HK-2 (cell line): Measurements from ENCODE around the gene IQGAP2.
"Not testable (repeated sequence)": the region's sequence is repeated elsewhere in the genome, so short reads cannot be mapped to it uniquely, and the experiment has no call there.

Experiments used
- DNase-seq: peaks from one replicate; pipeline ENCODE4 v3.0.0-alpha.2; 2018; ENCODE audit not compliant: unreplicated experiment

The IQGAP2 gene

GRCh38 chr5:76715736-76716455, 312.8 kb downstream of the IQGAP2 start, which contains the start of gene F2R:
Gene F2R, plus strand, starts transcription at chr5:76716126. Its CDS starts 182 bp downstream, at chr5:76716308.
- DNase-seq, result peak; percentile 42

DNA sequence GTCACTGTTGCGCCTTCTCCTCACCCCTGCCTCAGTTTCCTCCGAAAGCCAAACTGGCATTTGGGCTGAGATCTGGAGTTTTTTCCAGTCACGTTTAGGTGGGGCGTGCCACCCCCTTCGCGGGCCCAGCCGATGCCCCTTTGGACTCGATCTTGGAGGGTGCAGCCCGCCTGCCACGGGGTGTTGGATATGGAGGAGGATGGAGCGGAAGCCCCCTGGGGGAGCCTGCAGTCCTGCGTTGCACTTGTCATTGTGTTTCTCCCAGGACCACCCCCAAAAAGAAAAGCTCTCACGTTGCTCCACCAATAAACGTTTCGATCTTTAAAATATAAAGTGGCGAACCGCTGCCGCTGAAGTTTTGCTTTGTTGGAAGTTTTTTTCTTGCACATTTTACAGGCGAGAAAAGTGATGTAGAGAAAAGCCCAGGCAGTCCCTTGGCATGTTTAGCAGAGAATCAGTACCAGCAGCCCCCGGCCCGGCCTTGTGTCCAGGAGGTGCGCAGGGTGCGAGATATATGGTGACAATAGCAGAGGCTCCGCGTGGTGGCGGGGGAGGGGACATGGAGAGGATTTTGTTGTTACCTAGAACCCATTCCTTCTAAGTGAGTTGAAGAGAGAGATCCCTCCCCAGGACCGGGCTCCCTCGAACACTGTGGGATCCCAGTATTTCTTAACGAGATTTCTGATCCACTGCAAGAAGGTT, 313.5 kb downstream of the IQGAP2 start:
- DNase-seq, result peak; percentile 6

GRCh38 chr5:76717222-76718083, 314.4 kb downstream of the IQGAP2 start:
- DNase-seq, result no peak

GRCh38 chr5:76718381-76718832, 315.3 kb downstream of the IQGAP2 start:
- DNase-seq, result no peak

- no peak for DNase-seq
Measured at GRCh38 chr5:76718880-76719279, 315.8 kb downstream of the IQGAP2 start.

DNA sequence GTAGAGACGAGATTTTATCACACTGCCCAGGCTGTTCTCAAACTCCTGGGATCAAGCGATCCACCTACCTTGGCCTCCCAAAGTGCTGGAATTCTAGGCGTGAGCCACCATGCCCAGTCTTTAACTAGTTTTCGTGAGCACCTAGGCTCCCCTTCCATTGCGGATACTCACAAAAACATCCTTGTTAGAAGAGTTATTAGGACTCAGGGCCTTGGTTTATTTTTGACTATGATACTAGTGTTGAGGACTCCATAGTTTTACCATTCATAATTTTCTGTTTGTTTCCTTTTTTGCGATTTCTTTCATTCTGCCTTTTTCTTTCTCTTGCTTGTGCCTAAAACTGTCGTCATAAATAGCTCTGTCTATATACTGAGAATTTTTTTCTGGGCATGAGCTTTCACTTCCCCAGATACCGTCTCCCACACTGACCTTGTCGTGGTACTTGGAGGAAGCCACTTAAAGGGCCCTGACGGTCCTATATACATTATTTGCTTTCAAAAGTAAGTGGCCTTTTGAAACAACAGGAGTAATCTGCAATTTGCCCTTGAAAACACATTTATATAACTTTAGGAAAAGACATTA, 318.0 kb downstream of the IQGAP2 start:
- no peak for DNase-seq

- DNase-seq, result no peak
Measured at GRCh38 chr5:76723266-76723665, 320.2 kb downstream of the IQGAP2 start.

- no peak for DNase-seq
Measured at GRCh38 chr5:76723906-76724305, 320.8 kb downstream of the IQGAP2 start.

GRCh38 chr5:76724871-76725270, 321.8 kb downstream of the IQGAP2 start:
- peak; percentile 3 for DNase-seq

GRCh38 chr5:76728965-76729364, 325.9 kb downstream of the IQGAP2 start:
- DNase-seq, result no peak

DNA sequence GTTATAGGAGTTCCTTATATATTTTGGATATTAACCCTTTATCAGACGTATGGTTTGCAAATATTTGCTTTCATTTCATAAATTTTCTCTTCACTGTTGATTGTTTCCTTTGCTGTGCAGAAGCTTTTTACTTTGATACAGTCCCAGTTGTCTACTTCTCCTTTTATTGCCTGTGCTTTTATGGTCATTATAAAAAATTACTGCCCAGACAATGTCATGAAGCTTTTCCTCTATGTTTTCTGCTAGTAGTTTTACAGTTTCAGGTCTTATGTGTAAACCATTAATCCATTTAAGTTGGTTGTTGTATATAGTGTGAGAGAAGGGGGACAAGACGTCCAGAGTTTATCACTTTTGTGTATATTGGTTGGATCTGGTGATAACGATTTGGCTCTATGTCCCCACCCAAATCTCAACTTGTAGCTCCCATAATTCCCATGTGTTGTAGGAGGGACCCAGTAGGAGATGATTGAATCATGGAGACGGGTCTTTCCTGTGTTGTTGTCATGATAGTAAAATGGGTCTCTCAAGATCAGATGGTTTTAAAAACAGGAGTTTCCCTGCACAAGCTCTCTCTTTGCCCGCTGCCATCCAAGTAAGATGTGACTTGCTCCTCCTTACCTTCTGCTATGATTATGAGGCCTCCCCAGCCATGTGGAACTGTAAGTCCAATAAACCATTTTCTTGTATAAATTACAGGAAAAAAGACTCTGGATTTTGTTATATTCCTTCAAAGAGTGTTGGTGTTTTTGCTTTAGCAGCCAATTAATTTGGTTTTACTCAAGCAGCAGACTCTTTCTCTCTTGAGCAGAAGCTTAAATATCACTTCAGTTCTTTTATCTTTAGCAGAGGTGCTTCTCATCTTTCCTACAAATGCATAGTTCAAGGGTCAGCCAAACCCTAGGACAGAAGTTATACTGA, 326.5 kb downstream of the IQGAP2 start:
- DNase-seq, result no peak

GRCh38 chr5:76732405-76733048, 329.4 kb downstream of the IQGAP2 start:
- no peak for DNase-seq

GRCh38 chr5:76733049-76733417, 329.9 kb downstream of the IQGAP2 start:
- no peak for DNase-seq

DNA sequence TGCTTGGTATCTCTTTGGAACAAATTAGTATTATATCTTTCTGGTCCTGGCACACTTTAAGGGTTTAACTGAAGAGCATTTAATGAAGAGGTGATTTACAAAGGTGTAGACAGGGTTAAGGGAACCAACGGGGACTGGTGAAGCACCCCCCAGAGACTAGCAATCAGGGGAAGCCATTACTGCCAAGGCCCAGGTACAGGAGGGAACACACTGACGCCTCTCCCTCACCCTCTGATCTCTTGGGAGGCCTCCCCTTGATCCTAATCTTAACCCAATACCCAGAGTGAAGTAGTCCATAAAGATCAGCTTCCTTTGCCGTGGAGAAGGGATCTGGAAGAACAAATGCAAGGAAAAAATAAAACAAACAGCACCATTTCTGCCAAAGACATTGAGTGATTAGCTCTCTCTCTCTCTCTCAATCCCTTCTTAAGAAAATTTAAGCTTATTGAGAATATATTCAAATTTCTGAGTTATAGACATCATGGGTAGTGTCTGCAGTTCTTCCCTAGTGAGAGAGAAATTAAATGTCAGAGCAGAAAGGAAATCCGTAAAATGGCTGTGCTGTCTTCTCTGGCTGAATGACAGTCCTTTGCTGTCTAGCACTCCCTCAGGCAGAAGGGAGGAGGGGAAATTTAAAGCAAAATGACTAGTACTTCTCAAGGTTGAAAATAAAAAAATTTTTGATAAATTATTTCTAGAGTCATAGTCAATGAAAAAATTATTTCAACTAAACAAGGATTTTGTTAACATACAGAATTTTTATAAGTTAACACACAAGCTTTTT, 332.9 kb downstream of the IQGAP2 start:
- no peak for DNase-seq

GRCh38 chr5:76736679-76737556, 333.8 kb downstream of the IQGAP2 start:
- DNase-seq, result no peak

GRCh38 chr5:76737846-76738245, 334.8 kb downstream of the IQGAP2 start:
- no peak for DNase-seq

DNA sequence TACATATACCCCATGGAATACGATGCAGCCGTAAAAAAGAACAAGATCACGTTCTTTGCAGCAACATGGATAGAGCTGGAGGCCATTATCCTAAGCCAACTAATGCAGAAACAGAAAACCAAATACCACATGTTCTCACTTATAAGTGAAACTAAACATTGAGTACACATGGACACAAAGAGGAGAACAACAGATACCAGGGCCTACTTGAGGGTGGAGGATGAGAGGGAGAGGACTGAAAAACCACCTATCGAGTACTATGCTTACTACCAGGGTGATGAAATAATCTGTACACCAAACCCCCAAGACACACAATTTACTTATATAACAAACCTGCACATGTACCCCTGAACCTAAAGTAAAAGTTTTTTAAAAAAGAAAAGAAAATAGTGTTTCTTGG, 338.4 kb downstream of the IQGAP2 start:
- not testable (repeated sequence) for DNase-seq

DNA sequence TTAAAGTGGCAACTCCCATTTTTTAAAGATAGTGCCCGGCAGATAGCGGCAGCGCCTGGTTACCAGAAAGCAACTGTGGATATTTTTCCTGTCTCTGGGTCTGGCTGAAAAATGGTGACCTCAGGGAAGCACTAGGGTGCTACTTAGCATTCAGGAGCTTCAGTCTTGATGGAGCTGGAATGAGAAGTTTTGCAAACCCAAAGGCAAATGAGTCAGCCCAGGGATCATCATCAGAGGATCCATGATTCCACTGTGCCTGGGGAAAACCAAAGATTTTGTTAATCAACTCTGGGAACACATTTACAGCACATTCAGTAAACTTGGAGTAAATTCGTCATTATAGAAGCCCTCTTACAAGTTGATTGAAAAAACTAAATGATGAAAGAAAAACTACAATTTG, 339.5 kb downstream of the IQGAP2 start:
- DNase-seq, result no peak

GRCh38 chr5:76744632-76745031, 341.5 kb downstream of the IQGAP2 start:
- no peak for DNase-seq
